GM21390 (cell line): ENCODE measurements around the gene FOXC1.

Experiments used
- ATAC-seq: cut with Tn5 transposase; IDR thresholded peaks from one replicate; pipeline ENCODE4 v1.9.1; 2021; ENCODE audit not compliant: unreplicated experiment

Gene FOXC1

GRCh38 chr6:1640476-1640875 lies 30.8 kb downstream of the FOXC1 start:
- ATAC-seq: no peak

- no peak for ATAC-seq
Observed at GRCh38 chr6:1641343-1641885, 31.7 kb downstream of the FOXC1 start.

GRCh38 chr6:1643111-1643510 lies 33.4 kb downstream of the FOXC1 start:
- ATAC-seq: no peak

- no peak for ATAC-seq
Observed at GRCh38 chr6:1643830-1644445, 34.2 kb downstream of the FOXC1 start.

GRCh38 chr6:1644516-1645060 lies 34.9 kb downstream of the FOXC1 start:
- no peak for ATAC-seq

- no peak for ATAC-seq
Observed at GRCh38 chr6:1645466-1646185, 35.9 kb downstream of the FOXC1 start.

GRCh38 chr6:1651362-1651761 lies 41.6 kb downstream of the FOXC1 start:
- no peak for ATAC-seq

- ATAC-seq: no peak
Observed at GRCh38 chr6:1652842-1653241, 43.1 kb downstream of the FOXC1 start.

GRCh38 chr6:1654054-1654453 lies 44.3 kb downstream of the FOXC1 start:
- ATAC-seq: no peak

- ATAC-seq: no peak
Observed at GRCh38 chr6:1657116-1657770, 47.5 kb downstream of the FOXC1 start.

- ATAC-seq: no peak
Observed at GRCh38 chr6:1657771-1658165, 48.1 kb downstream of the FOXC1 start.

- no peak for ATAC-seq
Observed at GRCh38 chr6:1658212-1659005, 48.7 kb downstream of the FOXC1 start.

GRCh38 chr6:1659816-1660215 lies 50.1 kb downstream of the FOXC1 start:
- no peak for ATAC-seq

- no peak for ATAC-seq
Observed at GRCh38 chr6:1662534-1662933, 52.8 kb downstream of the FOXC1 start.
